SK-N-SH (cell line): ENCODE measurements around the gene ZNF280A. TPM values are rescaled to one million over a fixed set of nuclear protein-coding genes. Genes with fewer than 3 reads are reported as not detected.

Experiments
- CTCF ChIA-PET: fragments of 300-600, 350-600 bp; formaldehyde crosslinking; extraction: SDS; loops from one replicate; lab custom pipeline; 2021; lab: Yijun Ruan, JAX
- POLR2A ChIA-PET: fragments of 350-600 bp; sonication (Branson Sonifier 250); formaldehyde crosslinking; extraction: SDS; loops from one replicate; lab custom pipeline; 2020; ENCODE audit warnings: antibody characterized with exemption, inconsistent platforms; lab: Yijun Ruan, JAX
- DNase-seq: peaks from one replicate; pipeline ENCODE4 v3.0.0; 2012
- H2AFZ ChIP-seq: fragments of 200-600 bp; sonication (generic); 2 replicates; pipeline ENCODE4 v1.8.1; 2016; ENCODE audit warnings: antibody characterized with exemption, mild to moderate bottlenecking, low read depth
- H3F3A ChIP-seq: fragments of 200-600 bp; sonication (generic); replicated peaks from 2 replicates; pipeline ENCODE3; 2016; ENCODE audit warnings: antibody characterized with exemption, mild to moderate bottlenecking; ENCODE audit not compliant: insufficient read depth
- H3K27ac ChIP-seq, 2 experiments: fragments of 200-500 bp in 1 of 2; fragments of 200-600 bp in 1 of 2; sonication (Bioruptor generic) in 1 of 2; sonication (generic), shearing (Covaris generic) in 1 of 2; 2 replicates each; pipeline versions ENCODE4 v1.5.1 to v1.6.1; 2014 to 2016; ENCODE audit warnings: low read depth in 2 of 2, inconsistent platforms in 1 of 2, low read length in 1 of 2, mild to moderate bottlenecking in 1 of 2, mixed read lengths in 1 of 2
- H3K27me3 ChIP-seq: fragments of 200-600 bp; sonication (generic), shearing (Covaris generic); 2 replicates; pipeline ENCODE4 v1.6.1; 2016; ENCODE audit warnings: mixed run types; ENCODE audit not compliant: insufficient read depth
- H3K36me3 ChIP-seq, 2 experiments: fragments of 200-500 bp in 1 of 2; fragments of 200-600 bp in 1 of 2; sonication (Bioruptor generic) in 1 of 2; sonication (generic) in 1 of 2; replicated peaks in 1 of 2; 2 replicates each; pipeline versions ENCODE3 to v1.5.1; 2014 to 2016; ENCODE audit warnings: low read length in 1 of 2, mild to moderate bottlenecking in 1 of 2; ENCODE audit not compliant: insufficient read depth in 2 of 2, control insufficient read depth in 1 of 2
- H3K4me1 ChIP-seq, 2 experiments: fragments of 200-500 bp in 1 of 2; fragments of 200-600 bp in 1 of 2; sonication (Bioruptor generic) in 1 of 2; sonication (generic), shearing (Covaris generic) in 1 of 2; 2 replicates each; pipeline versions ENCODE4 v1.5.1 to v1.6.1; 2014 to 2016; ENCODE audit warnings: low read depth in 1 of 2, low read length in 1 of 2, mixed run types in 1 of 2; ENCODE audit not compliant: insufficient read depth in 2 of 2, control insufficient read depth in 1 of 2
- H3K4me2 ChIP-seq: fragments of 200-600 bp; sonication (generic), shearing (Covaris generic); 2 replicates; pipeline ENCODE4 v1.6.1; 2017; ENCODE audit warnings: mixed run types
- H3K4me3 ChIP-seq, 2 experiments: fragments of 200-500 bp in 1 of 2; fragments of 200-600 bp in 1 of 2; sonication (Bioruptor generic) in 1 of 2; sonication (generic), shearing (Covaris generic) in 1 of 2; 2 replicates each; pipeline versions ENCODE4 v1.5.1 to v1.8.1; 2014 to 2016; ENCODE audit warnings: low read depth in 2 of 2, inconsistent platforms in 1 of 2, low read length in 1 of 2, mild to moderate bottlenecking in 1 of 2, mixed read lengths in 1 of 2, moderate library complexity in 1 of 2
- H3K79me2 ChIP-seq: fragments of 200-600 bp; sonication (generic); 2 replicates; pipeline ENCODE4 v1.8.1; 2017; ENCODE audit warnings: mild to moderate bottlenecking; ENCODE audit not compliant: insufficient read depth
- H3K9ac ChIP-seq: fragments of 200-600 bp; sonication (generic); 2 replicates; pipeline ENCODE4 v1.6.1; 2017; ENCODE audit warnings: mixed run types
- H3K9me2 ChIP-seq: fragments of 200-600 bp; sonication (generic); 2 replicates; pipeline ENCODE4 v1.6.1; 2017; ENCODE audit warnings: mixed run types
- H3K9me3 ChIP-seq: fragments of 200-600 bp; sonication (generic); 2 replicates; pipeline ENCODE4 v1.6.1; 2017; ENCODE audit warnings: mixed run types, mild to moderate bottlenecking, moderate library complexity
- H4K20me1 ChIP-seq: fragments of 200-600 bp; sonication (generic); 2 replicates; pipeline ENCODE4 v1.6.1; 2017; ENCODE audit warnings: mild to moderate bottlenecking, mixed run types; ENCODE audit not compliant: insufficient read depth
- FOXJ3 ChIP-seq: sonication (generic); formaldehyde crosslinking; IDR thresholded peaks from 2 replicates; pipeline ENCODE4 v1.5.1; 2020; ENCODE audit warnings: mild to moderate bottlenecking, missing genetic modification reagents
- JUND ChIP-seq: IDR thresholded peaks from 2 replicates; pipeline ENCODE4 v1.4.0; 2012
- MXI1 ChIP-seq: IDR thresholded peaks from 2 replicates; pipeline ENCODE4 v1.6.1; 2012; ENCODE audit warnings: mild to moderate bottlenecking, low read depth, low read length, improper control_type of control experiment
- NFIC ChIP-seq: IDR thresholded peaks from 2 replicates; pipeline ENCODE4 v1.4.0; 2012; ENCODE audit warnings: borderline replicate concordance
- NRF1 ChIP-seq: IDR thresholded peaks from 2 replicates; pipeline ENCODE4 v1.6.1; 2012; ENCODE audit warnings: low read depth, mild to moderate bottlenecking, low read length
- RAD21 ChIP-seq: IDR thresholded peaks from 2 replicates; pipeline ENCODE4 v1.6.1; 2012; ENCODE audit warnings: mild to moderate bottlenecking, low read length
- RCOR1 ChIP-seq: fragments of 150-350 bp; IDR thresholded peaks from 2 replicates; pipeline ENCODE4 v1.6.1; 2017; ENCODE audit warnings: antibody characterized with exemption, low read length
- REST ChIP-seq: IDR thresholded peaks from 2 replicates; pipeline ENCODE4 v1.6.1; 2012; ENCODE audit warnings: mild to moderate bottlenecking, low read depth, low read length, moderate library complexity
- RFX5 ChIP-seq: IDR thresholded peaks from 2 replicates; pipeline ENCODE4 v1.6.1; 2012; ENCODE audit warnings: mild to moderate bottlenecking, improper control_type of control experiment, low read length
- SIN3A ChIP-seq: IDR thresholded peaks from 2 replicates; pipeline ENCODE4 v1.6.1; 2012; ENCODE audit warnings: low read depth, mild to moderate bottlenecking, low read length, moderate library complexity, borderline replicate concordance
- TAF1 ChIP-seq: IDR thresholded peaks from 2 replicates; pipeline ENCODE4 v1.6.1; 2012; ENCODE audit warnings: low read depth, mild to moderate bottlenecking, low read length, moderate library complexity, borderline replicate concordance
- TEAD4 ChIP-seq: IDR thresholded peaks from 2 replicates; pipeline ENCODE4 v1.4.0; 2012; ENCODE audit warnings: mild to moderate bottlenecking, borderline replicate concordance; ENCODE audit not compliant: insufficient read depth
- YY1 ChIP-seq: IDR thresholded peaks from 2 replicates; pipeline ENCODE4 v1.4.0; 2012; ENCODE audit warnings: low read depth, mild to moderate bottlenecking
- WGBS: methylation state at CpG from one replicate; pipeline ENCODE4 v1.1.6; 2017; ENCODE audit warnings: low lambda C conversion rate; 5-methylcytosine and 5-hydroxymethylcytosine counted together
- polyA plus RNA-seq, 3 experiments: library from polyadenylated mRNA; depleted of rRNA; stranded (reverse); fragments of >200 nt; gene quantifications; 2 replicates each; pipeline ENCODE4 v1.2.3, GENCODE V29; 2012
- TF ChIP-seq, protein P1 (sequence below): IDR thresholded peaks from 2 replicates; pipeline ENCODE4; 2012
- TF ChIP-seq, protein P2 (sequence below): fragments of 150-350 bp; IDR thresholded peaks from 2 replicates; pipeline ENCODE4 v1.6.1; 2016; ENCODE audit warnings: mild to moderate bottlenecking, low read depth, low read length
- TF ChIP-seq, protein P3 (sequence below): fragments of 150-350 bp; IDR thresholded peaks from 2 replicates; pipeline ENCODE4 v1.6.1; 2017; ENCODE audit warnings: antibody characterized with exemption, low read length, low read depth, borderline replicate concordance
- TF ChIP-seq, protein P4 (sequence below): IDR thresholded peaks from 2 replicates; pipeline ENCODE4 v1.4.0; 2012; ENCODE audit warnings: low read depth, borderline replicate concordance

ZNF280A gene, protein sequence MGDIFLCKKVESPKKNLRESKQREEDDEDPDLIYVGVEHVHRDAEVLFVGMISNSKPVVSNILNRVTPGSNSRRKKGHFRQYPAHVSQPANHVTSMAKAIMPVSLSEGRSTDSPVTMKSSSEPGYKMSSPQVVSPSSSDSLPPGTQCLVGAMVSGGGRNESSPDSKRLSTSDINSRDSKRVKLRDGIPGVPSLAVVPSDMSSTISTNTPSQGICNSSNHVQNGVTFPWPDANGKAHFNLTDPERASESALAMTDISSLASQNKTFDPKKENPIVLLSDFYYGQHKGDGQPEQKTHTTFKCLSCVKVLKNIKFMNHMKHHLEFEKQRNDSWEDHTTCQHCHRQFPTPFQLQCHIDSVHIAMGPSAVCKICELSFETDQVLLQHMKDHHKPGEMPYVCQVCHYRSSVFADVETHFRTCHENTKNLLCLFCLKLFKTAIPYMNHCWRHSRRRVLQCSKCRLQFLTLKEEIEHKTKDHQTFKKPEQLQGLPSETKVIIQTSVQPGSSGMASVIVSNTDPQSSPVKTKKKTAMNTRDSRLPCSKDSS
- not detected in 2 replicates for polyA plus RNA-seq (2012; rRNA removed)
- not detected in 2 replicates for polyA plus RNA-seq (2012; cell fraction: cytosol; rRNA removed)
- not detected in 2 replicates for polyA plus RNA-seq (2012; cell fraction: nucleus; rRNA removed)

- CTCF ChIA-PET: interaction anchor here (0.8 to 1.9 kb wide), 2 partner anchors 11 to 56 kb away, joined by 3 to 21 read pairs; partner anchors contain the start of gene ZNF280B
- TF ChIP-seq NFIC (no peak), YY1 (no peak), RFX5 (no peak), TEAD4 (no peak), JUND (no peak), MXI1 (no peak), RCOR1 (no peak), RAD21 (no peak), TAF1 (no peak), REST (no peak), NRF1 (no peak), FOXJ3 (CRISPR knock-in tag) (no peak), SIN3A (no peak)
- TF ChIP-seq, protein P1, sequence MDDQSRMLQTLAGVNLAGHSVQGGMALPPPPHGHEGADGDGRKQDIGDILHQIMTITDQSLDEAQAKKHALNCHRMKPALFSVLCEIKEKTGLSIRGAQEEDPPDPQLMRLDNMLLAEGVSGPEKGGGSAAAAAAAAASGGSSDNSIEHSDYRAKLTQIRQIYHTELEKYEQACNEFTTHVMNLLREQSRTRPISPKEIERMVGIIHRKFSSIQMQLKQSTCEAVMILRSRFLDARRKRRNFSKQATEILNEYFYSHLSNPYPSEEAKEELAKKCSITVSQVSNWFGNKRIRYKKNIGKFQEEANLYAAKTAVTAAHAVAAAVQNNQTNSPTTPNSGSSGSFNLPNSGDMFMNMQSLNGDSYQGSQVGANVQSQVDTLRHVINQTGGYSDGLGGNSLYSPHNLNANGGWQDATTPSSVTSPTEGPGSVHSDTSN: no peak
- TF ChIP-seq, protein P2, sequence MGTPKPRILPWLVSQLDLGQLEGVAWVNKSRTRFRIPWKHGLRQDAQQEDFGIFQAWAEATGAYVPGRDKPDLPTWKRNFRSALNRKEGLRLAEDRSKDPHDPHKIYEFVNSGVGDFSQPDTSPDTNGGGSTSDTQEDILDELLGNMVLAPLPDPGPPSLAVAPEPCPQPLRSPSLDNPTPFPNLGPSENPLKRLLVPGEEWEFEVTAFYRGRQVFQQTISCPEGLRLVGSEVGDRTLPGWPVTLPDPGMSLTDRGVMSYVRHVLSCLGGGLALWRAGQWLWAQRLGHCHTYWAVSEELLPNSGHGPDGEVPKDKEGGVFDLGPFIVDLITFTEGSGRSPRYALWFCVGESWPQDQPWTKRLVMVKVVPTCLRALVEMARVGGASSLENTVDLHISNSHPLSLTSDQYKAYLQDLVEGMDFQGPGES: no peak
- TF ChIP-seq, protein P3, sequence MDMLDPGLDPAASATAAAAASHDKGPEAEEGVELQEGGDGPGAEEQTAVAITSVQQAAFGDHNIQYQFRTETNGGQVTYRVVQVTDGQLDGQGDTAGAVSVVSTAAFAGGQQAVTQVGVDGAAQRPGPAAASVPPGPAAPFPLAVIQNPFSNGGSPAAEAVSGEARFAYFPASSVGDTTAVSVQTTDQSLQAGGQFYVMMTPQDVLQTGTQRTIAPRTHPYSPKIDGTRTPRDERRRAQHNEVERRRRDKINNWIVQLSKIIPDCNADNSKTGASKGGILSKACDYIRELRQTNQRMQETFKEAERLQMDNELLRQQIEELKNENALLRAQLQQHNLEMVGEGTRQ: no peak
- TF ChIP-seq, protein P4, sequence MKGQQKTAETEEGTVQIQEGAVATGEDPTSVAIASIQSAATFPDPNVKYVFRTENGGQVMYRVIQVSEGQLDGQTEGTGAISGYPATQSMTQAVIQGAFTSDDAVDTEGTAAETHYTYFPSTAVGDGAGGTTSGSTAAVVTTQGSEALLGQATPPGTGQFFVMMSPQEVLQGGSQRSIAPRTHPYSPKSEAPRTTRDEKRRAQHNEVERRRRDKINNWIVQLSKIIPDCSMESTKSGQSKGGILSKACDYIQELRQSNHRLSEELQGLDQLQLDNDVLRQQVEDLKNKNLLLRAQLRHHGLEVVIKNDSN: no peak
- TF ChIP-seq, all 33 proteins: peak for 0
- H3K4me2 ChIP-seq: no peak within 1 kb of the TSS
Measured at GRCh38 chr22:22520020-22520656, at the start of gene ZNF280A. ZNF280A (minus strand) TSS chr22:22520270; CDS start chr22:22515630, 4,640 bp downstream.

More at GRCh38 chr22:22520020-22520656, at the start of gene ZNF280A:
- 84% methylated on average over 10 of the region's 12 CpGs for WGBS
- H3K9me2 ChIP-seq: no peaks in the 10 kb centered on the region
- H3K9me3 ChIP-seq: no peaks in the 10 kb centered on the region
- H3K36me3 ChIP-seq: no peaks in the 10 kb centered on the region
- H3K27ac ChIP-seq: no peak within 1 kb of the TSS
- POLR2A ChIA-PET: interaction anchor here (0.6 kb wide), 1 partner anchor 23 kb away, joined by 3 read pairs; no protein-coding TSS in a partner anchor
- no peak within 1 kb of the TSS; the same call in 1 of the 2 replicates for H2AFZ ChIP-seq
- no peaks in the 10 kb centered on the region for H4K20me1 ChIP-seq
- H3F3A ChIP-seq: no peaks in the 10 kb centered on the region
- no peaks in the 10 kb centered on the region for H3K79me2 ChIP-seq
- no peak within 1 kb of the TSS for H3K9ac ChIP-seq
- DNase-seq: no peak
- H3K27me3 ChIP-seq: peaks cover 7% of the 10 kb centered on the region
- H3K4me3 ChIP-seq: no peak within 1 kb of the TSS
- H3K4me1 ChIP-seq: no peaks in the 10 kb centered on the region
